Fibroblast of upper back skin (primary cell): ENCODE measurements around the gene RPTOR.
"Not testable (repeated sequence)": the region's sequence is repeated elsewhere in the genome, so short reads cannot be mapped to it uniquely, and the experiment has no call there.

ENCODE experiments used
- DNase-seq: peaks from one replicate; pipeline ENCODE4 v3.0.0-alpha.2; 2013

Gene RPTOR

GRCh38 chr17:80619535-80620235 is 75.0 kb downstream of the RPTOR start:
- DNase-seq, result peak; percentile 16

DNA sequence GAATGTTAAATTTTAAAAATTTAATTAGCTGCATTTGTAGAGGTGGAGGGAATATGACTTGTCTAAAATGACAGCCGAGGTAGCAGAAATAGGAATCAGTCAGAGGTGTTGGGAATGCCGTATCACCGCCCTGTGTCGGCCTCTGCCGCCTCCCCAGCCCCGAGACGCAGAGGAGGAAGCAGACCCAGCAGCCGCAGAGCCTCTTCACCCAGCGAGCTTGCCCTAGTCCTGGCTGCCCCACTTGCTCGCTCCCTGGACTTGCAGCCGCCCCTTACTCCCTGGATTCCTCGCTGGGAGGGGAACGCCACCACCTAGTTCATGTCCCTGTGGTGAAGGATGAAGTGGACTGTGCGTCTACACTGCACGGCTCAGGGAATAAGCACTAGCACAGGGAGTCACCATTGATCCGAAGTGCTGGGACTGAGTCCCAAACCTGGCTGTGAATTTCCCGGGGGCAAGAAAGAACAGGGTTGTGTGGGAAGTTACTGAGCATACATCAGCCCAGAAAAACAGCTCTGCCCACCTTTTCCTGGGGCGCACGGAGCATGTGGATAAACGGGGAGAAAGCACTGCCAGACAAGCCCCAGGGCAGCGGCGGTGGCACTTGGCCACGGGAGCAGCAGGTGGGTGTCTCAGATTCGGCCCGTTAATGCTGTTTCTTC is 76.8 kb downstream of the RPTOR start:
- DNase-seq, result no peak

DNA sequence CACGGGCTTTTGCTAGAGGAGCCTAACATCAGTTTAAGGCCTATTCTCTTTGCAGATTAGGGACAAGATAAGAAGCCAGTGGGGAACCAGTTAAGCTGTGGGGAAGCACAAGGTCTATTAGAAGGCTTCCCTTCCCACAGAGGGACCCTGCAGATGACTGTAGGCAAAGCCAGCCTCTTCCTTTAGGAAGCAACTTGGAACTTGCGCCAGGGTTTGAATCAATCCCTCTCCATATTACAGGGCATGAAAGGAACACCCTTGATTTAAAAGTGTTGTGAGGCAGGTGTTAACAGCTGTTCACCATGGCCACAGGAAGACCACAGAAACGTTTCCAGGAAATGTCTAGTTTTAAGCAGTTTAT is 77.3 kb downstream of the RPTOR start:
- no peak for DNase-seq

DNA sequence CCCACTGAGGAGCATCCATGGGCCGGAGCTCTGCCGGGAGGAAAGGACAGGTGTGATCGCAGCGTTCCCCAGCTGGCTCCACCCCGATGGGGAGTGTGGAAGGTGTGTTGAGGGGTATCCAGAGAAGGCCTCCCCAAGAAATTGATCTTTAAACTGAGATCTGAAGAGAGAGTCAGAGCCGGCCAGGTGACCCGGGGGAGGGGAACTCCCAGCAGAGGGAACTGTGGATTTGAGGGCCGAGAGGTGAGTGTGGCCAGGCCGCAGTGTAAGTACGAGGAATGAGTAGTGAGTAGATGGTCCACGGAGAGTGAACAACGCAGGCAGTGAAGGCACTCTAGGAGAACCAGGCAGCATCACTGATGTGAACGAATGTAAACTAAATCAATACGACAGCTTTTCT is 80.2 kb downstream of the RPTOR start:
- no peak for DNase-seq

- no peak for DNase-seq
Observed at GRCh38 chr17:80625627-80626026, 81.0 kb downstream of the RPTOR start.

DNA sequence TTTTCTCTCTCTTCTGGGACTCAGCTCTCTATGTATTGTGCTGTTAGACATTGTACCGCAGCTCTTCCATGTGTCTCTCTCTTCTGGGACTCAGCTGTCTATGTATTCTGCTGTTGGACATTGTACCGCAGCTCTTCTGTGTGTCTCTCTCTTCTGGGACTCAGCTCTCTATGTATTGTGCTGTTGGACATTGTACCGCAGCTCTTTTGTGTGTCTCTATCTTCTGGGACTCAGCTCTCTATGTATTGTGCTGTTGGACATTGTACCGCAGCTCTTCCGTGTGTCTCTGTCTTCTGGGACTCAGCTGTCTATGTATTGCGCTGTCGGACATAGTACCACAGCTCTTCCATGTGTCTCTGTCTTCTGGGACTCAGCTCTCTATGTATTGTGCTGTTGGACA is 84.2 kb downstream of the RPTOR start:
- not testable (repeated sequence) for DNase-seq

DNA sequence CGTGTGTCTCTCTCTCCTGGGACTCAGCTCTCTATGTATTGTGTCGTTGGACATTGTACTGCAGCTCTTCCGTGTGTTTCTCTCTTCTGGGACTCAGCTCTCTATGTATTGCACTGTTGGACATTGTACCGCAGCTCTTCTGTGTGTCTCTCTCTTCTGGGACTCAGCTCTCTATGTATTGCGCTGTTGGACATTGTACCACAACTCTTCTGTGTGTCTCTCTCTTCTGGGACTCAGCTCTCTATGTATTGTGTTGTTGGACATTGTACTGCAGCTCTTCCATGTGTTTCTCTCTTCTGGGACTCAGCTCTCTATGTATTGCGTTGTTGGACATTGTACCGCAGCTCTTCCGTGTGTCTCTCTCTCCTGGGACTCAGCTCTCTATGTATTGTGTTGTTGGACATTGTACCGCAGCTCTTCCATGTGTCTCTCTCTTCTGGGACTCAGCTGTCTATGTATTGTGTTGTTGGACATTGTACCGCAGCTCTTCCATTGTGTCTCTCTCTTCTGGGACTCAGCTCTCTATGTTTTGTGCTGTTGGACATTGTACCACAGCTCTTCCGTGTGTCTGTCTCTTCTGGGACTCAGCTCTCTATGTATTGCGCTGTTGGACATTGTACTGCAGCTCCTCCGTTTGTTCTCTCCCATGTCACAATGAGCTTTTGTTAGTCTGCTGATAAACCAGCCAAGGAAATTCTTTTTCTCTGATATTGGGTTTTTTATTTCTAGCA is 84.8 kb downstream of the RPTOR start:
- no peak for DNase-seq

GRCh38 chr17:80630560-80631120 is 86.0 kb downstream of the RPTOR start:
- no peak for DNase-seq

- no peak for DNase-seq
Observed at GRCh38 chr17:80631142-80632045, 86.8 kb downstream of the RPTOR start.

DNA sequence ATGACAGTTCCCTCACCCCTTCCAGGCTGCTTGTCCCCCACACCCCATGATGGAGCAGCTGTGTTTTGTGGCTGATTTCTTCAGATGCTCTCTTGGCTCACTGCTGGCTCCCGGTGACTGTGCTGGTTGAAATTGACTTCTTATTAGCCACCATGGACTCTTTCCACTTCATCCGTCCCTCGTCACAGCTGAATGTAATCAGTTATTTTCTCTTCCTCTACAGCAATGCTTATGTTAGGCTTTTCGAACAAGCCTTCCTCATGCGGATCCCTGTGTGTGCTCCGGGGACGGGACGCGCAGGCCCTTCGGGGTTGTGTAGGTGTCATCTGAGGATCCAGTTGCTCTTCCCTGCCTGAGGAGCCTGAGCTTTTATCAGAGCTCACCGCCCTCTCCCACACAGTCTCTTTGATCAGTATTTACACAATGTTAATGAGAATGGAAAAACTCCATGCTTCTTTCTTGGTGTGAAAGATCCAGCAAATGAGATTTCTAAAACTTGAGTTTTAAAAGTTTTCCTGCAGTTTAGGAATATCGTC is 87.5 kb downstream of the RPTOR start:
- no peak for DNase-seq

GRCh38 chr17:80633207-80633606 is 88.6 kb downstream of the RPTOR start:
- no peak for DNase-seq

GRCh38 chr17:80633994-80634566 is 89.4 kb downstream of the RPTOR start:
- no peak for DNase-seq

- no peak for DNase-seq
Observed at GRCh38 chr17:80636361-80637018, 91.9 kb downstream of the RPTOR start.

- DNase-seq, result no peak
Observed at GRCh38 chr17:80637048-80637781, 92.6 kb downstream of the RPTOR start.

DNA sequence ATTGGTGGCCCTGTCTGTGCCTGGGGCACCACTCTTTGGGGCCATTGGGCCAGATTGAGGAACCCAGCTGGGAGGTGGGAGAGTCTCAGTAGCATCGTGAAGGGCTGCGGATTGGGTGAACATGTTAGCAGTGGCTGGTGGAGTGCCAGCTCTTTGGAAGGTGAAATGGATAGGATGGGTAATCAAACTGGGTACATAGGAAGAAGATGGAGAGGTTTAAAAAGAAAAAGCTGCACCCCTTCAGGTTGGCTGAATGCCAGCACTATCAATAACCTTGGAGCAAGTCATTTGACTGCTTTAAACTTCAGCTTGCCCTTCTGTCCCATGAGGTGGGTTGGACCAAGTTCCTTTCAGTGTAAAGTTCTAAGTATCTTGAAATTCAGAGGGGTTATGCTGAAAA is 95.0 kb downstream of the RPTOR start:
- DNase-seq, result no peak

DNA sequence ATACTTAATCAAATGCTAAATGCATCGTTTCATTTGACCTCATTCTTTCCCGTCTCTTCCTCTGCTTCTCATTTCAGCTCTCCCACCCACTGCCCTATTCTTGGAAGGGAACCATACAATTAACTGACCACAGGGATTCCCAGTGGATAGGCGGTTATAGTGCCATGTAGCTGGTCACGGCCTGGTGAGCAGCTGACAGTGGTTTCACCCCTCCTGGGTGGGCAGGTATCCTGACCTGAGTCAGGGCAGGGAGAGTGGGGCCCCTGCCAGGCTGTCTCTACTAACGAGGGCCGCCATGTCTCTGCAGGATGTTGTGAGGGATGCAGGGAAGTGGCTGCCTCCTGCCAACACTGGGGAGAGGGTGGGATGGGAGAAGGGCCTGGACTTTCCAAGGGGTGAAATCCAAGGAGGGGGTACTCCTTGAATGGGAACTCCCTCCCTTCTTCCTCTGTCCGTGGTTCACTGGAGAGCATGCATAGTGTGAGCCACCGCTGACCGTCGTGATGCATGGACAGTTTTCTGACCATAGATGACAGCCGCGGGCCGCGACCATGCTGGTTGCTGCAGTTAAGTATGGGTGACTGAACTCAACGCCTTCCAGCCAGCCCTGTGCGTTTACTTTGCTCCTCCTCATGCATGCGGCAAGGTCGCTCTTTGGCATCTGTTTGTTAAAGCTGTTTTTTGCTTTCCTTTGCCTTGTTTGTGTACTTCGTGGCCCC is 95.9 kb downstream of the RPTOR start:
- DNase-seq, result no peak

DNA sequence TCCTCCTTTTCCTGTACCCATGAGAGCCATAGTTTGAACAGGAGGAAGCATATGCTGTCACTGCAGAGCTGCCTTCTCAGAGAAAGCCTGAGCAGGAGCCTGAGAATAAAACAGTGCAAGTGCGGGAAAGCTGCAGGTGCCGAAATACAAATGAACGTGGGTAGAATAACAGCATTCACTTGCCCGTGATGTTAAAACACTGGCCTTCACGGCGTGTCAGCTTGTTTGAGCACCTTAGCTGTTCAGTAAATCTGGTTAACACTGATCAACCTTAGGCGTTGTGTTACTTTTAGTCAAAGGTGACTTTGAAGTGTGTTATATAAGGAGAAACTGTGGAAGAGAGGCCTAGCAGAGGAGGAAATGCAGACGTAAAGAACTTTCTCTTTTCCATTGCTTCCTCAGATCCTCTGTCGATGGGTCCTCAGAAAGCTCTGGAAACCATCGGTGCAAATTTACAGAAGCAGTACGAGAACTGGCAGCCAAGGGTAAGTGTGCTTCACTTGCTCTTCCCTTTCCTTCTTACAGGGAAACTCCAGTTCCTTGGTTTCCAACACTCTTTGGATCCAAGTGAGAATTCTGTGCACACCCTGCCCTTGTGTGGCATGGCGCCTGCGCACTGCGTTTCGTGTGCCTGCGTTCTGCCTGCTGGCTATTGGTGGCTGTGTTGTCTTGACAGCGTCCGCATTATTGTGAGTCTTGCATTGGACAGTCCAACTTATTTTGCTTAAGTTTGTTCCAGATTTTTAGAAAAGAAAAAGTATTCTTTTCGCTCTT is 98.9 kb downstream of the RPTOR start:
- no peak for DNase-seq

GRCh38 chr17:80644536-80644935 is 99.9 kb downstream of the RPTOR start:
- DNase-seq, result peak; percentile 61

- DNase-seq, result no peak
Observed at GRCh38 chr17:80645706-80646325, 101.2 kb downstream of the RPTOR start.
